Measurements from ENCODE around the gene ATP13A1.

Gene ATP13A1

DNA sequence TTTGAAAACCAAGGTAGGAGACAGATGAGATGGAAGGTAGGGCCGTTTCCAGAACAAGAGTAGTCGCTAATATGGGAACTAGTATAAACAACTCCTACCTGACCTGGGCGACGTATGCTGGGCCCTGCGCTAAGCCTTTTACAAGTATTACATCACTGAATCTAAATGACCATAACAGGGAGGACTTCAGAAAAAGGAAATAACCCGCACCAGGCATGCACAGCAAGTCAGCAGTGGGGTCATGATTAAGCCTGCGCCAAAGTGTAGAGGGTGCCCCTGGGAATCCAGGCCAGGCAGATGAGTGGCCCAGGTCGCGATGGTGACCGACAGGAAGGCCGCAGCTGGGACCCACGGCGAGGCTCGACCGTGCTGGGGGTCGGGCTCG, 613 bp downstream of the ATP13A1 start:
- DNase-seq (ENCODE audit: low read depth): no peak

GRCh38 chr19:19662344-19662743, 1.1 kb downstream of the ATP13A1 start:
- DNase-seq (ENCODE audit: low read depth): no peak

DNA sequence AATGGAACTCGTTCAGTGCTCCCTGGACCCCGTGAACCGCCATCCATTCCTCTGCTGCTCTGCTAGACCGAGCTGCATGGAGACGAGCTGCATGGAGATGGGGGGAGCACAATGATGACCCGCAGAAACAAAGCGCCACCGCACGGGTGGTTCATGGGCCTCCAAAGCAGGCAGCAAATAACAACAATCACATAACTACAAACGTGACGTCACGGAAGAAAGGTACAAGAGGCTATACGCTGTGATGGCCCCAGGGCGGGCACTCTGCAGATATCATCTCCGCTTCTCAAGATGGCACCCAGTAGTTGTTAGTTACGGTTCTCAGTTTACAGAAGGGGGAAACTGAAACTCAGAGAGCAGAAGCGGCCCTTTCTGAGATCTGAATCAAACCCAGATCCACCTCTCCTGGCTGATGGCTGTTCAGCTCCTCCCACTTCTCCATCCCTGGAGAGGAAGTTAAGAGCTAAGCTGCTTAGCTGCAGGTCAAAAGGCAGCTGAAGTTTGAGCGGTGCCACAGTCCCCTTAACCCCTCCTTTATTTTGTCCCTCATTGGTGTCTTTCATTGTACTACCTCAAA, 1.7 kb downstream of the ATP13A1 start:
- DNase-seq (ENCODE audit: low read depth): peak; percentile 27

GRCh38 chr19:19661141-19661674, 2.3 kb downstream of the ATP13A1 start:
- no peak for DNase-seq (ENCODE audit: low read depth)

GRCh38 chr19:19659646-19660245, 3.7 kb downstream of the ATP13A1 start:
- no peak for DNase-seq (ENCODE audit: low read depth)

DNA sequence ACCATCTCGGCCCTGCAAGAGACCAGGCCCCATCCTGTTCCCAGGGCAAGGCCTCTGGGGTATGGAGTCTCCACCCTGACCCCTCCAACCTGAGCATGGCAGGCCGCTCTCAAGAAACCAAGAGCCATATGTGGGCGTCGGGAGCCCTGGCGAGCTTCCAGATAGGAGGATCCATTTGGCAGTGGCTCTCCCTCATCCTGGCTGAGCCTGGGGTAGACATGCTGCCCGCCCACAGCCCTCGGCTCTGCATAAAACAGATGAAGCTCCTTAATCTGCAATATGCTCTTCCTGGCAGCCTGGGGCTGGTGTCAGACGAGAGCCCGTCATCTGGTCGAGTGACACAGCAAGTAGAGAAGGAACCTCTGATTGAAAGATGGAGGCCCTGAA, 6.1 kb downstream of the ATP13A1 start:
- DNase-seq (ENCODE audit: low read depth): no peak

GRCh38 chr19:19656451-19657396, 6.8 kb downstream of the ATP13A1 start:
- DNase-seq (ENCODE audit: low read depth): no peak

DNA sequence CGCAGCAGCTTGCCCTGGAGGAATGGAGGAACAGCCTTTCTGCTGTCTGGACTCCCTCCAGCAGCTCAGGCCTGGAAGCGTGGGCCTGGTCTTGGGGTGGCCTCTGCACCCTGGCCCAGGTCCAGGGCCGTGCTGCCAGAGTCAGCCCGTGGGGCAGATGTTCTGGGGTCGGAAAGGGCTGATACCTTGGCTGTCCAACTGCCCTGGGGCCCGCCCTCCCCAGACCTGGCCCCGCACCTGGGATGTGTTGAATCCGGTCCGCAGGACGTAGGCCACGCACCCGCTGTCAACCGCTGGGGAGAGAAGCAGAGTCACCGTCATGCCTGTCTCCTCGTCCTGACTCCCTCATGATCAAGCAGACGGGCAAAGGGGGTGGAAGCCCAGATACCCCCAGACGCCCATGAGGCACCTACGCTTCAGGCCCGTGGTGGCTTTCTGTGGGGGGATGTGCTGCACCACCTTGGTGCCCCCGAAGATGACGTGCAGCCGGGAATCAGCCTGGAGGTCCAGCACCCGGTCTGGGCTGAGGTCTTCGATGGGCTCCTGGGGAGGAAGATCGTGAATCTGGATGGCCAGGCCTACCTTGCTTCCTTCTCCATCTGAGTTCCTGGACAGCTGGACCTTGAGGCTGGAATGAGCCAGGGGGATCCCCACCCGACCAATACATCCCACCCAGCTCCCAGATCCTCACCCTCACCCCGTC, 7.7 kb downstream of the ATP13A1 start:
- DNase-seq (ENCODE audit: low read depth): no peak

- no peak for DNase-seq (ENCODE audit: low read depth)
Observed at GRCh38 chr19:19655051-19655594, 8.4 kb downstream of the ATP13A1 start.

- no peak for DNase-seq (ENCODE audit: low read depth)
Observed at GRCh38 chr19:19654441-19654840, 9.0 kb downstream of the ATP13A1 start.

- no peak for DNase-seq (ENCODE audit: low read depth)
Observed at GRCh38 chr19:19653597-19654147, 9.8 kb downstream of the ATP13A1 start.

DNA sequence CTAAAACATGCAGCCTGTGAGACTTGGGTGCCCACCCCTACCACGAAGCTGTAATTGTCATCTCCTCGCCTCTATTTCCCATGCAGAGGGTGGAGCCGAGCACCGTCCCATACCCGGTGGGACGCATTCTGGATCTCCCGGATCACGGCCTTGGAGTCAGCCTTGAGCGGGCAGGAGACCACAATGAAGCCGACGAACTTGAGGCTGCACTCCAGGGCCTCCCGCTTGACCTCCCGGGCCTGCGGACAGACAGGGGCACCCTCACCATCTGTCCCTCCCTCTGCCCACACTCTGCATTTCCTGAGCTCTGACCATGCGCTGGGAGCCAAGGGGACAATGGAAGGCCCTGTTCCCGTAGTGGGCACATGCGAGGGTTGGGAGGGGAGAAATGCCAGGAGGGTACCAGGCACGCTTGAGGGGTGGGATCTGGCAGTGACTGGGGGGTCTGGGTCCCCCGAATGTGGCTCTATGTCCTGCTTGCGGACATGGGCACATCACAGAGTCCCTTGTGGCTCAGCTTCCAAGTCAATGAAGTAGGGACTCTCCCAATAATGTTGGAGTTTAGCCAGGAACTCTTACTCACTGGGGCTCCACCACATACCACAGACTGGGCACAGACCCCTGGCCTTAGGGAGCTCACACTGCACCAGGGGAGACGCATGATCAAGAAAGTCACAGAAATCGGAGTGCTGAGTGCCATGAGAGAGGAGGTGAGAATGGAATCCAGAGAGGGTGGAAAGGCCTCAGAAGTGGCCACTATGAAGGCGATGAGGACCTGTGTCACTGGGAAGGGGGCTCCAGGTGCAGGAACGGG, 10.8 kb downstream of the ATP13A1 start:
- no peak for DNase-seq (ENCODE audit: low read depth)

DNA sequence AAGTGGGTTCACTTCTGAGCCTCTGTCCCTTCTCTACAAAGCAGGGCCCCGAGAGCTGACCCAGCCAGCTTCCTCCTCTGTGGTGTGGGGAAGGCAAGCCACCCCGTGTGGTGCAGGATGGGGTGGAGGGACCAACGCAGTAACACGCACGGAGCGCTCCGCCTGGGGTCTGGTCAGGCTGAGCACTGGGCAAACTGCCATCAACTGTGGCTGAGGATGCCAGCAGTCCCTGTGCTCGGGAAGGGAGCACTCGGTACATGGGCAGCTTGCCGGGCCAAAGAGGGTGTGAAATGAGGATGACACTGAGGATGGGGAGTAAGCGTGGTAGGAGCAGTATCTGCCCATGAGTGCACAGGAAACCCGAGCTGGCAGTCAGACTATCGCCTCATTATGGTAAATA, 12.4 kb downstream of the ATP13A1 start:
- DNase-seq (ENCODE audit: low read depth): no peak

DNA sequence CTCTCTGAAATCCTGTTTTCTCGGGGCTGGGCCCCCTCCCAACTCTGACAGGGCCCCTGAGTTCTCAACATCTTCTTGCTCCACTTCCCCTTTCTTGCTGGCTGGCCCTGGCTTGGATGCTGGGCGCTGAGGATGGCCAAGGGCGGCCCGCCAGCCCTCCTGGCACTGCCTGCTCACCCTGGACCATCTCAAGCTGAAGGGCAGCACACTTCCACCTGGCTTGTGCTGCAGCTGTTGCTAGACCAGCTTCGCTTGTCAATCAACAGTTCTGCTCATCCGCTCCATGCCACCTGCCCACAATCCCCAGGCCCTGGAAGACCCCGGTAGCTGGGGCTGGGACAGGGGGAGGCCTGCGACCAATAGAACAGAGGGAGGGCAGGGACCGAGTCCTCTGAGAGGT, 13.1 kb downstream of the ATP13A1 start:
- no peak for DNase-seq (ENCODE audit: low read depth)

- no peak for DNase-seq (ENCODE audit: low read depth)
Observed at GRCh38 chr19:19649580-19649995, 13.9 kb downstream of the ATP13A1 start.

DNA sequence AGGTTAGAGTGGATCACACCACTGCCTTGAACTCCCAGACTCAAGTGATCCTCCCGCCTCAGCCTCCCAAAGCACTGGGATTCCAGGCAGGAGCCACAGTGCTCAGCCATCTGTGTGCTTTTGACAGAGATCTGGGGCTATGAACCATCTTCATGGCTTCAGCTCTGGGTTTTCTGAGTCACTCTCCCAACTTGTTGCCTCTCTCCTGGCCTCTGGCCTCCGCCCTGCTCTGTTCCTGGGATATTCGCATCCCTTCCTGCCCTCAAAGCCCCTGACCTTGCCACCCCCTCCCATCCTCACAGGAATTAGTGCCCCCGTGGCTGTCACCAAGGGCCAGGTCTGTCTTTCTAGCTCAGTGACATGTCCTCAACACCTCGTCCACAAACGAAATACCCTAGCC, 14.3 kb downstream of the ATP13A1 start:
- DNase-seq (ENCODE audit: low read depth): no peak

- DNase-seq (ENCODE audit: low read depth): no peak
Observed at GRCh38 chr19:19647037-19647835, 16.2 kb downstream of the ATP13A1 start.

DNA sequence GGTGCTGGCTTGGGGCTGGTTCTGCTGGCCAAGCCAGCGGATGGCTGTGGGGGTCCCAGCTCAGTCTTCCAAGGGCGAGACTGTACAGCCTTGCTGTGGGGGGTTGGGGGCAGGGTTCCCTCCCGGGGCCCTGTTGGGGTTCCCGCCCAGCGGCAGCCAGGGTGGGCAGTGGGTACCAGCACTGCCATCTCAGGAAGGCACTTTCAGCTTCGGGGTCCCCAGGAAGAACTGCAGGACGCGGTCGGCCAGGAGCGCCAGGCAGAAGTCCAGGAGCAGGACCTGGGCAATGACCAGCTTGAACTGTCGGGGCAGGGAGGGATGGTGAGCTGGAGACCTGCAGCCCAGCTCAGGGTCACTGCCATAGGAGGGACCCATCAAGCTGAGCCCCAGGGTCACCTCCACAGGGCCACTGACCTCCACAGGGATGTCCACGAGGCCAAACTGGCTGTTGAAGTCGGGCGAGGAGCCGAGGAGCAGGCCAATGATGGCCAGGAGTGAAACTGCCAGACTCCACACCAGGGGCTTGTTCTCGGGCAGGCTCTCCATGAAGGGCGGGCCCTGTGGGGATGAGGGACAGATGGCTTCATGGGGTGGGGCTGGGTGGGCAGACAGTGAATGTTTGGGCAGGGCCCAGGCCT, 18.1 kb downstream of the ATP13A1 start:
- DNase-seq (ENCODE audit: low read depth): no peak

- DNase-seq (ENCODE audit: low read depth): no peak
Observed at GRCh38 chr19:19644054-19644388, 19.5 kb downstream of the ATP13A1 start.

Measured in activated T-cell treated with anti-CD3 and anti-CD28 coated beads for 48 hours (primary cell).